Activated CD8-positive, alpha-beta memory T cell treated with anti-CD3 and anti-CD28 coated beads, Interleukin-2, amount 50 U/mL, for 48 hours (primary cell): ENCODE results near the gene SLC12A6.

Experiments used
- DNase-seq: peaks from one replicate; pipeline ENCODE4 v3.0.0-alpha.2; 2020

Gene SLC12A6

GRCh38 chr15:34182942-34183341 lies 154.6 kb downstream of the SLC12A6 start:
- DNase-seq, result no peak
